ENCODE measurements around the gene ZNF862.

ZNF862 gene

GRCh38 chr7:149838224-149838991, at the start of gene ZNF862:
Gene ZNF862, plus strand, starts transcription at chr7:149838375. Its CDS starts 237 bp downstream, at chr7:149838612.
- DNase-seq: peak; percentile 89

DNA sequence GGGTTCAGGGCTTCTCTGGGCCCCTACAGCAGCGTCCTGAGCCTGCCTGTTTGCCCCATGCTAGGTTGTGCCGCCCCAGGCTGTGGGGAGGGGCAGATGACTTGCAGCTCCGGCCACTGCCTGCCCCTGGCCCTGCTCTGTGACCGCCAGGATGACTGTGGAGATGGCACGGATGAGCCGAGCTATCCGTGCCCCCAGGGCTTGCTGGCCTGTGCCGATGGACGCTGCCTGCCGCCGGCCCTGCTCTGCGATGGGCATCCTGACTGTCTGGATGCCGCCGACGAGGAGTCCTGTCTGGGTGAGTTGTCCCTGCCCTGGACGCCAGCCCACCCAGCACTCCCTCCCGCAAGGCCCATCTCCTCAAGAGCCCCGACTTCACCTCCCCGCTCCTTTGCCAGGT, 49.1 kb upstream of the ZNF862 start:
- DNase-seq: no peak

- DNase-seq: no peak
These were observed 48.0 kb upstream of the ZNF862 start for GRCh38 chr7:149790146-149790548.

DNA sequence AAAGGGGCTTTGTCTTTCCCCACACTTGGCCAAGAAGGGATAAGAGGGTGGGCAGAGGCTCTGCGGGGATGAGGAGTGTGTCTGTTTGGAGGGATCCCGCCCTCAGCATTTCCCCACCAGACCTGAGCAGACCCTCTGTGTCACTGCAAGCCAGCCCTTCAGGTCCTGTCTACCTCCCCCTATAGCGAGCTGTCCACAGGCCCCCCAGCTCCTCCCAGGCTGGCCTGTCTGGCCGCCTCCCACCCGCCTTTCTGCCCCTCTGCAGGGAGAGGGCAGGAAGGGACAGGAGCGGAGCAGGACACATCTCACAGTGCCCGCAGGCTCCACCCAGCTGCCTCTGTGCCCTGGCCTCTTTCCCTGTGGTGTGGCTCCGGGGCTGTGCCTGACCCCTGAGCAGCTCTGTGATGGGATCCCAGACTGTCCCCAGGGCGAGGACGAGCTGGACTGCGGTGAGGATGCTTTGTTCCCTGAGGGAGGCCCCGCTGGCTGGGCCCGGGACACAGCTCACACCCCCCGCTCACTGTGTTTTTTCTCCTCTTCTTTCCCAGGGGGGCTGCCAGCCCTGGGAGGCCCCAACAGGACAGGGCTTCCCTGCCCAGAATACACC, 47.3 kb upstream of the ZNF862 start:
- DNase-seq: no peak

DNA sequence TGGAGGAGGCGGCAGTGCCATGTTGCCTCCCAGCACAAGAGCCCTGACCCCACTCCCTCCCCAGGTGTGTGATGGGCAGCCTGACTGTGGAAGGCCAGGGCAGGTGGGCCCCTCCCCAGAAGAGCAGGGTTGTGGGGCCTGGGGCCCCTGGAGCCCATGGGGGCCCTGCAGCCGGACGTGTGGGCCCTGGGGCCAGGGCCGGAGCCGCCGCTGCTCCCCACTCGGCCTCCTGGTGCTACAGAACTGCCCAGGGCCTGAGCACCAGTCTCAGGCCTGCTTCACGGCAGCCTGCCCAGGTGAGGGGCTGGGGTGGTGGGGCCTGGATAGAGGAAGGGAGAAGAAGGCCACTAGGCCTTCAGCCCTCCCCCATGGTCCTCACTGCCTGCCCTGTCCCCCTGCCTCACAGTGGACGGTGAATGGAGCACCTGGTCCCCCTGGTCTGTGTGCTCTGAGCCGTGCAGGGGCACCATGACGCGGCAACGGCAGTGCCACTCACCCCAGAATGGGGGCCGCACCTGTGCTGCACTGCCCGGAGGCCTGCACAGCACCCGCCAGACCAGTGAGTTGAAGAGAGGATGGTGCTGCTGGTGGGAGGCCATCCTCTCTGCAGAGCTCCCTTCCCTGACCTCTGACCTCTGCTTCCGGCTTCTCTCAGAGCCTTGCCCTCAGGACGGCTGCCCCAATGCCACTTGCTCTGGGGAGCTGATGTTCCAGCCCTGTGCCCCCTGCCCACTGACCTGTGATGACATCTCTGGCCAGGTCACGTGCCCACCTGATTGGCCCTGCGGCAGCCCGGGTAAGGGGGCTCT, 46.6 kb upstream of the ZNF862 start:
- no peak for DNase-seq

DNA sequence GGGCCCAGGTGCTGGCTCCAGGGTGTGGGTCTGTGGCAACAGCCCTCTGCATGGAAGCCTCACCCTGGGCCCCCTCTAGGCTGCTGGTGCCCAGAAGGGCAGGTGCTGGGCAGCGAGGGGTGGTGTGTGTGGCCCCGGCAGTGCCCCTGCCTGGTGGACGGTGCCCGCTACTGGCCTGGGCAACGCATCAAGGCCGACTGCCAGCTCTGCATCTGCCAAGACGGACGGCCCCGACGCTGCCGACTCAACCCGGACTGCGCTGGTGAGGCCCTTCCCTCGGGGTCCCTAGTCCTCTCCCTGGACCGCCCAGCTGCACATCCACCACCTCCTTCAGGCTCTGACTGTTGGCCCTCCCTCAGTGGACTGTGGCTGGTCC, 46.0 kb upstream of the ZNF862 start:
- no peak for DNase-seq

- DNase-seq: no peak
These were observed 44.9 kb upstream of the ZNF862 start for GRCh38 chr7:149793261-149793660.

- DNase-seq: no peak
These were observed 43.5 kb upstream of the ZNF862 start for GRCh38 chr7:149794661-149795060.

GRCh38 chr7:149795126-149795525, 43.0 kb upstream of the ZNF862 start:
- no peak for DNase-seq

DNA sequence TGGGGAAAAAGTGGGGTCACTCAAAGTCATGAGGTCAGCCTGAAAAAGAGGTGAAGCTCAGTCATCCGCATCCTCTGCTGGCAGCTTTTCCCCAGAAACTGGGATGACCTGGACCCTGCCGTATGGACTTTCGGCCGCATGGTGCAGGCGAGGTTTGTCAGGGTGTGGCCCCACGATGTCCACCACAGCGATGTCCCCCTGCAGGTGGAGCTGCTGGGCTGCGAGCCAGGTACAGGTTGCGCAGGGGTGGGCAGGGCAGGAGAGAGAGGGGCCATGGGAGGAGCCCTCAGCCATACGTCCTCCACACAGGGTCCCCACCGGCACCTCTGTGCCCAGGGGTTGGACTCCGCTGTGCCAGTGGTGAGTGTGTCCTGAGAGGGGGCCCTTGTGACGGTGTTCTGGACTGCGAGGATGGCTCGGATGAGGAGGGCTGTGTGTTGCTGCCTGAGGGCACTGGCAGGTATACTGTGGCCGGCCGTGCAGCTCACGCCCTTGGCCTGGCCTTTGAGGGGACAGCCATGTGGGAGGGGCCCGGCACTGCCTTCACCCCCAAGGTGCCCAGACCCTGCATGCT, 41.8 kb upstream of the ZNF862 start:
- DNase-seq: no peak

- no peak for DNase-seq
These were observed 40.4 kb upstream of the ZNF862 start for GRCh38 chr7:149797771-149798170.

- peak; percentile 55 for DNase-seq
These were observed 38.6 kb upstream of the ZNF862 start for GRCh38 chr7:149799397-149800168.

DNA sequence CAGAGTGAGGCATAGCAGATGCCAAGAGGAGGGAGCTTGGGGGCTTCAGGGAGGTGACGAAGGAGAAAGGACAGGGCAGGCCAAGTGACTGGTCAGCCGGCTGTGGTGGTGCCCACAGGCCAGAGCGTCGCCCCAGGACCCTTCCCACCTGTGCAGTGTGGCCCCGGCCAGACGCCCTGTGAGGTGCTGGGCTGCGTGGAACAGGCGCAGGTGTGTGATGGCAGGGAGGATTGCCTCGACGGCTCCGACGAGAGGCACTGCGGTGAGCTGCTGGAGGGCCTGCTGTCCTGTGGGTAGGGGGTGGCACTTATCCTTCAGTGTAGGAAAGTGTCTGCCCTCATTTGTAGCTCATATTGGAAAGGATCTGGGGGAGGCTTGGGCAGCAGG, 38.0 kb upstream of the ZNF862 start:
- no peak for DNase-seq

DNA sequence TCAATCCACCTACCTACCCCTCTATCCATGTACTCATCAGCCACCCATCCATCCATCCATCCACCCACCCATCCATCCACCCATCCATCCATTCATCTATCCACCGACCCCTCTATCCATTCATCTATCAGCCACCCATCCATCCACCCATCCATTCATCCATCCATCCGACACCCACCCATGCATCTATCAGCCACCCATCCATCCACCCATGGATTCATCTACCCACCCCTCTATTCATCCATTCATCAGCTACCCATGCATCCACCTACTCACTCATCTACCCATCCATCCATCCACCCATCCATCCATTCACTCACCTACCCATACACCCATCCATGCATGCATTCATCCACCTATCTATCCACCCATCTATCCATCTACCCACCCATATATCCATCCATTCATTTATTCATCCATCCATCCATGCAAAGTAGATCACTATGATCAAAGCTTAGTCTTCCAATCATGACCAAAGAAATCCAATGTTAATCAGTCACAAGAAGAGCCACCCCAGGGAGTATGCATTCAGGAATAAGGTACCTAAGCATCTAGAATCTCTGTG, 37.1 kb upstream of the ZNF862 start:
- DNase-seq: no peak

- no peak for DNase-seq
These were observed 36.4 kb upstream of the ZNF862 start for GRCh38 chr7:149801816-149802215.

GRCh38 chr7:149802966-149803365, 35.2 kb upstream of the ZNF862 start:
- no peak for DNase-seq

- DNase-seq: no peak
These were observed 34.6 kb upstream of the ZNF862 start for GRCh38 chr7:149803551-149804074.

- no peak for DNase-seq
These were observed 34.1 kb upstream of the ZNF862 start for GRCh38 chr7:149804106-149804505.

DNA sequence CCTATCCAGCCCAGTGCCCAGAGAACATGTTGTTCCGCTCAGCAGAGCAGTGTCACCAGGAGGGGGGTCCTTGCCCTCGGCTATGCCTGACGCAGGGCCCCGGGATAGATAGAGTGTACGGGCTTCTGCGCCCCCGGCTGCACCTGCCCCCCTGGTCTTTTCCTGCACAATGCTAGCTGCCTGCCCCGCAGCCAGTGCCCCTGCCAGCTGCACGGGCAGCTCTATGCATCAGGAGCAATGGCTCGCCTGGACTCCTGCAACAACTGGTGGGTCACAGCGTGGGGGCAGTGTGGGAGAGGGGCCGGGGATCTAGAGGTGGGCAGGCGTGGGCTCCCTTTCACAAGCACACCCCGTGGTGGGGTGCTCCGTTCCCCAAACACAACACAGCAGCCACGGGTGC, 31.4 kb upstream of the ZNF862 start:
- no peak for DNase-seq

DNA sequence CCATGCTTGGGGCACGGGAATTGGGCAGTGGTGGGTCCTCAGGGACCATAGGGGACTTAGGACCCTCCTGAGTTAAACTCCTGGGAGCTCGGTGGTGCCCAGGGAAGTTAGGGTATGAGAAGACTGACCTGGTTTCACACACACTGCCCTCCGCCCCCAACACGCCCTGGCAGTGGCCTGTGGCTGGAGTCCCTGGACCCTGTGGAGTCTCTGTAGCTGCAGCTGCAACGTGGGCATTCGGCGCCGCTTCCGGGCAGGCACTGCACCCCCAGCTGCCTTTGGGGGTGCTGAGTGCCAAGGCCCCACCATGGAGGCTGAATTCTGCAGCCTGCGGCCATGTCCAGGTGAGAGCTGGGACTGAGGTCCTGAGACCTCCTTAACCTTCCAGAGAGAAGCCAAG, 29.9 kb upstream of the ZNF862 start:
- DNase-seq: no peak

DNA sequence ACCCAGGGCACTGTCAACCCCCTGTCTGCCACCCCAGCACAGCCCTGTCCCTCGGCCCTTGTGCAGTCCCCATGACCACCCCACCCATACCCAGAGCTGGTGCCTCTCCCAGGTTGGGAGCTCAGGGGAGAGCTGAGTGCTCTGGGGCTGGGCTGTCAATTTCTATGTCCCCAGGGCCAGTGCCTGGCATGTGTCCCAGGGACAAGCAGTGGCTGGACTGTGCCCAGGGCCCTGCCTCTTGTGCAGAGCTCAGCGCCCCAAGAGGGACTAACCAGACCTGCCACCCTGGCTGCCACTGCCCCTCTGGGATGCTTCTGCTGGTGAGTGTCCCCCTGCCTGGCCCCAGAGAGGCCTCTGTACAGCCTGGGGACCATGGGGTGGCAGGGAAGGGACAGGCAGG, 29.0 kb upstream of the ZNF862 start:
- DNase-seq: no peak

GRCh38 chr7:149811221-149811620, 27.0 kb upstream of the ZNF862 start:
- no peak for DNase-seq
